IMR-90 (cell line): Measurements from ENCODE around the gene VSNL1. TPM values are rescaled to one million over a fixed set of nuclear protein-coding genes. Genes with fewer than 3 reads are reported as not detected.

ENCODE experiments used
- ATAC-seq: fragments of 200-7000 bp; cut with Tn5 transposase; 2 replicates; pipeline ENCODE4 v1.9.1; 2020; ENCODE audit warnings: low read depth, mild to moderate bottlenecking, moderate library complexity
- BruUV-seq: library from RNA; stranded (reverse); fragments of 400-500 nt; replicated peaks from 2 replicates; lab custom pipeline; 2021; lab: Mats Ljungman, UMichigan
- CTCF ChIA-PET: fragments of 300-600 bp; formaldehyde crosslinking; extraction: SDS; loops from one replicate; lab custom pipeline; 2021; ENCODE audit warnings: antibody characterized with exemption; lab: Yijun Ruan, JAX
- POLR2A ChIA-PET: fragments of 300-600 bp; sonication (Branson Sonifier 250); formaldehyde crosslinking; loops from one replicate; lab custom pipeline; 2022; ENCODE audit warnings: antibody characterized with exemption; ENCODE audit not compliant: unreplicated experiment; lab: Charles Lee
- DNase-seq: peaks from one replicate; pipeline ENCODE4 v3.0.0; 2013
- H2AFZ ChIP-seq: replicated peaks from 2 replicates; pipeline ENCODE3; 2013; ENCODE audit warnings: low read length, mild to moderate bottlenecking; ENCODE audit not compliant: poor library complexity
- H2AK5ac ChIP-seq: 2 replicates; pipeline ENCODE4 v1.6.1; 2013; ENCODE audit warnings: low read depth, low read length, inconsistent platforms
- H2AK9ac ChIP-seq: replicated peaks from 2 replicates; pipeline ENCODE3; 2013; ENCODE audit warnings: mild to moderate bottlenecking, low read depth, low read length, moderate library complexity; ENCODE audit not compliant: poor library complexity
- H2BK120ac ChIP-seq: 2 replicates; pipeline ENCODE4 v1.6.1; 2013; ENCODE audit warnings: low read depth, low read length, inconsistent platforms
- H2BK15ac ChIP-seq: 3 replicates; pipeline ENCODE4 v1.6.1; 2013; ENCODE audit warnings: low read depth, low read length, inconsistent platforms
- H2BK20ac ChIP-seq: 2 replicates; pipeline ENCODE4 v1.6.1; 2013; ENCODE audit warnings: low read depth, mild to moderate bottlenecking, inconsistent platforms, low read length, moderate library complexity
- H2BK5ac ChIP-seq: 2 replicates; pipeline ENCODE4 v1.6.1; 2013; ENCODE audit warnings: mild to moderate bottlenecking, low read depth, low read length, inconsistent platforms; ENCODE audit not compliant: poor library complexity, severe bottlenecking
- H3K14ac ChIP-seq: replicated peaks from 2 replicates; pipeline ENCODE4 v1.6.1; 2013; ENCODE audit warnings: low read depth, low read length, inconsistent platforms
- H3K18ac ChIP-seq: 2 replicates; pipeline ENCODE4 v1.6.1; 2013; ENCODE audit warnings: low read depth, low read length, control low read depth
- H3K23ac ChIP-seq: 2 replicates; pipeline ENCODE4 v1.6.1; 2013; ENCODE audit warnings: low read depth, low read length, inconsistent platforms
- H3K27ac ChIP-seq: 2 replicates; pipeline ENCODE4 v1.5.1; 2013; ENCODE audit warnings: mild to moderate bottlenecking, control low read depth, low read length; ENCODE audit not compliant: insufficient read depth
- H3K27me3 ChIP-seq: 2 replicates; pipeline ENCODE4 v1.6.1; 2013; ENCODE audit warnings: low read length; ENCODE audit not compliant: control insufficient read depth, insufficient read depth
- H3K36me3 ChIP-seq: 2 replicates; pipeline ENCODE4 v1.6.1; 2013; ENCODE audit warnings: low read length, mixed read lengths; ENCODE audit not compliant: control insufficient read depth, insufficient read depth
- H3K4ac ChIP-seq: 2 replicates; pipeline ENCODE4 v1.6.1; 2013; ENCODE audit warnings: low read depth, low read length, inconsistent platforms
- H3K4me1 ChIP-seq: 2 replicates; pipeline ENCODE4 v1.6.1; 2013; ENCODE audit warnings: low read length, mixed read lengths; ENCODE audit not compliant: control insufficient read depth, insufficient read depth
- H3K4me2 ChIP-seq: 2 replicates; pipeline ENCODE4 v1.6.1; 2013; ENCODE audit warnings: low read depth, mild to moderate bottlenecking, control low read depth, low read length, moderate library complexity
- H3K4me3 ChIP-seq: 2 replicates; pipeline ENCODE4 v1.5.1; 2013; ENCODE audit warnings: low read depth, mild to moderate bottlenecking, control low read depth, low read length, moderate library complexity; ENCODE audit not compliant: insufficient read depth
- H3K56ac ChIP-seq: 2 replicates; pipeline ENCODE4 v1.6.1; 2013; ENCODE audit warnings: low read length, inconsistent platforms; ENCODE audit not compliant: insufficient read depth; ENCODE audit errors: extremely low read depth
- H3K79me1 ChIP-seq, 2 experiments: 2 replicates each; pipeline ENCODE4 v1.6.1; 2013; ENCODE audit warnings: low read length in 2 of 2, inconsistent platforms in 1 of 2, low read depth in 1 of 2
- H3K9ac ChIP-seq: 2 replicates; pipeline ENCODE4 v1.6.1; 2013; ENCODE audit warnings: low read depth, low read length, control low read depth
- H3K9me1 ChIP-seq: 2 replicates; pipeline ENCODE4 v1.6.1; 2013; ENCODE audit warnings: low read length, inconsistent platforms; ENCODE audit not compliant: insufficient read depth
- H3K9me3 ChIP-seq: 2 replicates; pipeline ENCODE4 v1.6.1; 2013; ENCODE audit warnings: low read length; ENCODE audit not compliant: control insufficient read depth, insufficient read depth
- H4K20me1 ChIP-seq: 2 replicates; pipeline ENCODE4 v1.6.1; 2013; ENCODE audit warnings: low read length, inconsistent platforms; ENCODE audit not compliant: insufficient read depth
- H4K5ac ChIP-seq: 2 replicates; pipeline ENCODE4 v1.6.1; 2013; ENCODE audit warnings: mild to moderate bottlenecking, low read depth, low read length, control low read depth
- H4K8ac ChIP-seq, 2 experiments: 2 replicates each; pipeline ENCODE4 v1.6.1; 2013; ENCODE audit warnings: low read depth in 2 of 2, low read length in 2 of 2, control low read depth in 1 of 2, inconsistent platforms in 1 of 2
- H4K91ac ChIP-seq: 2 replicates; pipeline ENCODE4 v1.6.1; 2013; ENCODE audit warnings: low read depth, low read length, inconsistent platforms; ENCODE audit not compliant: insufficient read depth
- BHLHE40 ChIP-seq: fragments of 150-350 bp; IDR thresholded peaks from 2 replicates; pipeline ENCODE4 v1.6.1; 2016; ENCODE audit warnings: mild to moderate bottlenecking, low read depth, low read length
- CTCF ChIP-seq: conservative IDR thresholded peaks from 2 replicates; pipeline ENCODE4 v1.5.1; 2012; ENCODE audit warnings: mild to moderate bottlenecking, low read depth, low read length, improper control_type of control experiment
- MAZ ChIP-seq: IDR thresholded peaks from 2 replicates; pipeline ENCODE4 v1.6.1; 2012; ENCODE audit warnings: low read depth, mild to moderate bottlenecking, low read length, improper control_type of control experiment, moderate library complexity, borderline replicate concordance
- MXI1 ChIP-seq: IDR thresholded peaks from 2 replicates; pipeline ENCODE4 v1.6.1; 2012; ENCODE audit warnings: low read depth, mild to moderate bottlenecking, low read length, moderate library complexity, borderline replicate concordance
- dilution Hi-C: fragments of 300-500 bp; cut with HindIII; formaldehyde crosslinking; loops from one replicate; pipeline ENCODE4 v1.14.3; 2018; ENCODE audit warnings: low sequenced_read_pairs; ENCODE audit not compliant: unreplicated experiment
- in situ Hi-C: fragments of 300-500 bp; cut with MboI; formaldehyde crosslinking; loops from 3 replicates; pipeline ENCODE4 v1.14.3; 2019; ENCODE audit warnings: low sequenced_read_pairs, inconsistent platforms, mixed read lengths
- intact Hi-C: fragments of 100-400 bp; cut with micrococcal nuclease; formaldehyde crosslinking; loops from 2 replicates; pipeline ENCODE4 v1.10.0; 2022
- polyA plus RNA-seq, 3 experiments: library from polyadenylated mRNA; depleted of rRNA; stranded (reverse); fragments of >200 nt; gene quantifications; 2 replicates each; pipeline ENCODE4 v1.2.3, GENCODE V29; 2012; ENCODE audit warnings: low replicate concordance in 1 of 3
- total RNA-seq: library from RNA; depleted of rRNA; stranded (reverse); fragments of >200 nt; gene quantifications from 2 replicates; pipeline ENCODE4 v1.2.3, GENCODE V29; 2012

VSNL1 gene
- total and polyA plus RNA-seq, 2 of the 4 experiments (the other 2 are of a cell fraction), result 0.32 to 0.36 TPM

DNA sequence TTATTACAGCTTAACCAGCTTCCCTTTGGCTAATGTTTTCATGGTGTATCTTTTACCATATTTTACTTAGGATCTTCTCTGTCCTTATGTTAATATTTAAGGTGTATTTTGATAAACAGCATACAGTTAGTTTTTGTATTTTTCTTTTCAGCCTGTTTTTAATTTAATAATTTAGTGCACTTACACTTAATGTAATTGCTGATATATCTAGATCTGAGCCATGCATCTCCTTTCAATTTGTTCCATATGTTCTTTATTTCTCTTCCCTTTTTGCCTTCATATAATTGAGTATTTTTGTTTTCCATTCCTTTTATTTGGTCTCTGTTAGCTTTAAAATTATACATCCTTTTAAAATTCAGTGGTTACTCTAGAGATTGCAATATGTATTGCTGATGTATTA is 134.3 kb downstream of the VSNL1 start:
- no peaks in the 10 kb centered on the region for H3K9me1 ChIP-seq
- ChIA-PET CTCF (interaction anchor here (0.6 to 0.9 kb wide), 2 partner anchors 19 to 29 kb away, joined by 3 read pairs; no protein-coding TSS in a partner anchor), POLR2A (no interaction called here)
- H3K9ac ChIP-seq, result no peak overlapping the region
- H3K27ac ChIP-seq, result no peak overlapping the region
- H3K79me1 ChIP-seq, result no peaks in the 10 kb centered on the region; a peak in 1 of 4 replicates
- no peak overlapping the region for H2AK5ac ChIP-seq
- in situ Hi-C loops, result loop anchor here (10.0 to 25.0 kb wide), 2 partner anchors 200 to 913 kb away; no protein-coding TSS in a partner anchor
- intact Hi-C loops, result no loop called here
- BruUV-seq, result no TSS peak
- no peaks in the 10 kb centered on the region for H3K9me3 ChIP-seq
- no peak overlapping the region for H2AFZ ChIP-seq
- H3K36me3 ChIP-seq, result no peaks in the 10 kb centered on the region
- no peaks in the 10 kb centered on the region for H3K27me3 ChIP-seq
- no peak overlapping the region for H2AK9ac ChIP-seq
- DNase-seq, result no peak
- TF ChIP-seq BHLHE40 (no peak), CTCF (no peak), MXI1 (no peak), MAZ (no peak)
- H3K4me2 ChIP-seq, result no peak overlapping the region
- H3K4me3 ChIP-seq, result no peak overlapping the region
- no peak overlapping the region for H4K5ac ChIP-seq
- no peaks in the 10 kb centered on the region; the same call in none of the 2 replicates for H3K4me1 ChIP-seq
- H4K20me1 ChIP-seq, result no peaks in the 10 kb centered on the region
- H4K8ac ChIP-seq, result no peak overlapping the region
- H3K4ac ChIP-seq, result no peak overlapping the region
- H2BK15ac ChIP-seq, result no peak overlapping the region
- H3K18ac ChIP-seq, result no peak overlapping the region
- no peak overlapping the region for H3K56ac ChIP-seq
- dilution Hi-C loops, result no loop called here
- no peak overlapping the region for H2BK5ac ChIP-seq
- no peak overlapping the region for H3K14ac ChIP-seq
- ATAC-seq, result no peak
- H2BK20ac ChIP-seq, result no peak overlapping the region
- H2BK120ac ChIP-seq, result no peak overlapping the region
- no peak overlapping the region for H4K91ac ChIP-seq
- no peak overlapping the region for H3K23ac ChIP-seq
